SKM-1 treated with dmso at 0.1 percent for 144 hours (cell line): ENCODE data around the gene REN.

Experiments used
- DNase-seq: peaks from one replicate; lab custom pipeline; 2025; ENCODE audit not compliant: unreplicated experiment; lab: John Stamatoyannopoulos, UW

The REN gene

DNA sequence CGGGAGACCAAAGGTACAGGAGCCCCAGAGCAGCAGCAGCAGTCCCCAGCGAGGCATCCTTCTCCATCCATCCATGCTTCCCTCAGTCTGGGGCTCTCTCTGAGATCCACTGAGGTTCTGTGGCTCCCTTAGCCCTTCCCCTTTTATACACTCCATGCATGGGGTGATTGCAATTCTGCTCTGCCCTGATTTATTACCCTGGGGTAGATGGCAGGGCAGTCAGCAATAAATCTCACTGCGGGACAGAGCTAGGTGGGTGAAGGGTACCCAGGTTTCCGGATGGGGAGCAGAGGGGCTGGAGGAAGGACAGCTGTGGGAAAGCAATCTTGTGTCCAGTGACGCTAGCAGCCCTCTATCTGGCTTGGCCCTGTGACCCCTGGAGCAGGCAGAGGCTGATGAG lies at the start of gene REN:
REN (minus strand) TSS at position 119 of the 400 bp plus-strand sequence; CDS start at position 75, 44 bp downstream.
- no peak for DNase-seq

DNA sequence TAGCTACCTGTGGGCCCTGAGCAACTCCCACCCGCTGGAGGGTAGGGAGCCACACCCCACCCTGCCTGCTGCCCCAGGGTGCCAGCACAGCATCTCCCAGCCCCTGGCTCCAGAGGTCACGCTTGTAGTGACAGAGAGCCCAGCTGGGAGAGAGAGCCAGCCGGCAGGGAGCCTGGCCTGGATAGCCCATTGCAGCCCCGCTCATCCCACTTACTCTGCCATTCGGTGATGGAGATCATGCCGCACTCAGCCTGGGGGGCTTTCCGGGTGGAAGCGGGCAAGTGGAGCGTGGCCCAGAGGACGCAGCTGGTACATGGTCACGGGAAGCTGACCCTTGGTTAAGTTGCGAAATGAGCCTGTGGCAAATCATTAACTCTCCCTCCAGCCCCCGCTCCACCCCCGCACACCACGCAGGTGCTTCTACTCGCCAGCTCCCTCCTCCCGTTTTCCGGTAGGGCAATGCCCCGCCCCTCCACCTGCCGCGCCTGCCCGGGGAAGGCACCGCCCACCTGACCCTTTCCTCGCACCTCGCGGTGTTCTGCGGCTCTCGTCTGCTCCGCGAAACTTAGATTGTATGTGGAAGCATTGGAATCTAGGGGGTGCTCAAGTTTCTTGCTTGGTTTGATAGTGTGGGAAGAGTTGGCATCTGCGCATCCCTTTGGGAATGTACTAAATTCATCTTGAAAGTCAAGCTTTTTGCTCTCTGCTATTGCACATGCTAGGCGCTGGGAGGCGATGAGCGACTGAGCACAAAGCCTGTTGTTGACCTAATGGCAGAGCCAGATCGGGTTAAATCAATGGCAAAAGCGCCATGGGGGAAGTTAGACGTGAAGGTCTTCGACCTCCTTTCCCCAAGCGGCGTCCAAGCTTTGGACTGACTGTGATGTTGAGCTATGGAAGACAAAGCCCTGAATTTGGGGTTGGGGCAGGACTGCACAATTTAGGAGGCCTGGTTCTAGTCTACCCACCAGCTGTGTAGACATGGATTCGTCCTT lies 47.8 kb upstream of the REN start, which contains the start of gene GOLT1A:
GOLT1A (minus strand) TSS at position 321 of the 995 bp plus-strand sequence; CDS start at position 239, 82 bp downstream.
- DNase-seq: peak; percentile 63

DNA sequence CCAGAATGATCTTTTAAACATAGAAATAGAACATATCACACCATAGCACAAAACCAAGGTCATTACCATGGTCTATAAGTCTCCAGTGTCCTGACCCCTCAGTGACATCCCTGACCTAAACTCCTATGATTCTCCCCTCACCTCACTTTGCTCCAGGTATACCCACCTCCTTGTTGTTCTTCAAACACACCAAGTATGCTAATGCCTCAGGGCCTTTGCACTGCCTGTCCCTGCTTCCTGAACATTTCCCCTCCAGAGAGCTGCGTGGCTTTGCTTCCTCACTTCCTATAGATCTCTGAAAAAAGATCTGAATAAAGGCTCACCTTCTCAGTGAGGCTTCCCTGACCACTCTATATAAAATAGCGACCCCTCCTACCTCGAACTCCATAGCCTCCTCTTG lies 46.6 kb upstream of the REN start:
- DNase-seq: no peak

DNA sequence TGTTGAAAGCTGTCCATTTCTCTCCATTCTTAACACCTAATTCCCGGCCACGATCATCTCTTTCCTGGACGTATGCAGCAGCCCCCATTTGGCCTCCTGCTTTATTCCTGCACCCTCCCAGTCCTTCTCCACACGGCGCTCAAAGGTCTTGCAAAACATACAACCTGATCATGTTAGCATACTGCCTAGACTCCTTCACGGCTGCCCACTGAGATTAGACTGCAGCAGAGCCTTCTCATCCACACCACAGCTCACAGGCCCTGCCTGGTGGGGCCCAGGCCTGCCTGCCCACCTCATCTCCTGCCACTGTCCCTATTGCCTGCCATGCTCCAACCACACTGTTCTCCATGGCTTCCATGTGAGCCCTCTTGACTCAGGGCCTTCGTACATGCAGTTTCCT lies 44.9 kb upstream of the REN start:
- no peak for DNase-seq

DNA sequence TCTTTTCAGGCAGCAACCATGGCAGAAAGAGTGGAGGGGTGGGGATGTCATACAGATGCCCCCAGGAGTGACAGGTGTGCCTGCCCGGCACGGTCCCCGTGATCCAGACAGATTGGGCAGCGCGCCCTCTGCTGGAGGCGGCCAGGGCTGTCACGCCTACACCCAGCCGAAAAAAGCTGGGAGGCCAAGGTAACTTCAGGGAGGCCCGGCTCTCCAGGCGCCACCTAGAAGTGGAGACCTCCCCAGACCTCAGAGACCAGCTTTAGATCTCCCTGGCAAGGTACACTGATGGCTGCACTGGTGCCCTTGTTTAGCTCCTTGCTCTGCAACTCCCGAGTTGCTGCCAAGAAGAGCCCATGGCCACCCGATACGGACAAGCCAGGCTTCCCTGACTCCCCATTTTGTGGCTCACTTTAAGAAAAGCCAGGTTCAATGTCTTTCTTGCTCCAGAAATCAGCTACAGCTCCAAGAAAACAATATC lies 41.0 kb upstream of the REN start:
- DNase-seq: peak; percentile 41

DNA sequence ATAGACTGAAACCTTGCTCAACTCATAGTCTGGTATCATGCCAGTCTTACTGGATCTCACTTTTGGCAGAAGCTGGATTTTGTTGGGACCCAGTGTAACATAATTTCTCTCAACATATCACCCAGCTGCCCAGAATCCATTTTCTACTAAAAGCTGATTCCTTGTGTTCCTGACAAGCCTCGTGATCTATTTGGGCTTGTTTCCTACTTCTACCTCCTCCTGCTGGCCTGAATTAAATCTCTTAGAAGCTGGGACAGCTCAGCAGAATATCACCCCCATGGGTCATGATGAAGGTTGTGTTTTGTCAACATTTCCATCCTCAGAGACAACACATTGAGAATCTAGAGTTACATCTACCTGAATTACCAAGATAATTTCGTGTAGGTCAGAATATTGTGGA lies 40.0 kb upstream of the REN start:
- DNase-seq: no peak

DNA sequence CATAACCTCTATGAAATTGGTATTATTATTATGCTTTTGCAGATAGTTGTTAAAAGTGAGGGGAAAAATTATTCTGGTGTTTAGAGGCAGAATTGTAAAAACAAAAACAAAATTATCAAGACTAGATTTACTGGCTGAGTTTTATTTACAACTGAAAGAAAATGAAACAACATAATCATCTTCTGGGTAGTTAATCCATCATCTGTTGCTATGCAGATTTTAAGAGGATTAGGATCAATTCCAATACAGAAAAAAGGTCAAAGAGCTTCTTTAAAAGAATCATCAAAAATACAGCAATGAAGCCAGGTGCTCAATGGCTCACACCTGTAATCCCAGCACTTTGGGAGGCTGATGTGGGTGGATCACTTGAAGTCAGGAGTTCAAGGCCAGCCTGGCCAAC lies 39.3 kb upstream of the REN start:
- no peak for DNase-seq

DNA sequence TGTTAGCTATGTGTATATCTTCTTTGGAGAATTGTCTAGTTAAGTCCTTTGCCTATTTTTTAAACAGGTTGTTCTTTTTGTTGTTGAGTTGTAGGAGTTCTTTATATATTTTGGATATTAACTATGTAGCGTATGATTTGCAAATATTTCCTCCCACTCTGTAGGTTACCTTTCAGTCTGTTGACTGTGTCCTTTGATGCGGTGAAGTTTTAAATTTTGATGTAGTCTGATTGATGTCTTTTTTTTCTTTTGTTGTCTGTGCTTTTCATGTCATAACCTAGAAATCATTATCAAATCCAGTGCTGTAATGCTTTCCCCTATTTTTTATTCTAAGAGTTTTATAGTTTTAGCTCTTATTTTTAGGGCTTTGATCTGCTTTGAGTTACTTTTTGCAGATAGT lies 38.8 kb upstream of the REN start:
- DNase-seq: no peak

DNA sequence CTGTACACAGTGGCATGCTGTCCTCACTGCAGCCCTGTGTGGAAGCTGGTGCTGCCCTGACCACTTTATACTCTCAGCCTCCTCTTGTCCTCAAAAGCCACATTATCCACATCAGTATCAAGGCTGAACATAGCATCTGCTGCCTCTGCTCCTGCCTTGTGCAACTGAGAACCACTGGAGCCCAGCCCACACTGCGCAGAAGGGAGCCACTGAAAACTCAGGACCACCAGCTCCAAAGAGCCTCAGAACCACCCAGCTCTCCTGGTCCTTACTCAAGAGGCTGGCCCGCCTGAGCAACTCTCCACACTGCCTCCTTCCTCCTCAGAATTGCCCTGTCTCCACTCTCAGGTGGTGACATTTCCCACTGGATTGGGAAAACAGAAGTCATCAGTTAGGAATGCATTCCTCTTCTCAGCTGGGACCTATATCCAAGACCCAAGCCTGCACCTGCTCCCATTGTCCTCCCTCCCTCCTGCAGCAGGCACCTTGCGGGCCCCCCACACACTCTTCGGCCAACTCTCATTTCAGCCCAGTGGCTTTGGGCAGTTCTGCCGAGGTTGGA lies 37.1 kb upstream of the REN start:
- no peak for DNase-seq

DNA sequence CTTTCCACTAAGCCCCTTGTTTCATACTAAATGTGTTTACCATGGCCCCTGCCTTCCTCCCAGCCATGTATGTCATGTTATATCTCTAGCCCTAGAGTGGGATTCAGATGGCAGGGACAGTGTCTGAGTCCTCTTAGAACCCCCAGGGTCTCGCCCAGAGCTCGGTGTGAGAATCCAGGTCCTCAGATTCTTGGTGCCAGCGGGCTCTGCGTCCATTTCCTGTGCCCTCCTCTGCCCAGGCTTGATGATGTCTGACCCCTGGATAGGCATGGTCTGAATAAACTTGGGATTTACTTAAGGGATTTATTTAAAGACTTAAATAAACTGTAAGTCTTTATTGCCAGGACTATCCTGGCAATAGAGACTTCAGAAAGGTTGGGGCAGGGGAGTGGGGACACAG lies 36.3 kb upstream of the REN start:
- DNase-seq: no peak

DNA sequence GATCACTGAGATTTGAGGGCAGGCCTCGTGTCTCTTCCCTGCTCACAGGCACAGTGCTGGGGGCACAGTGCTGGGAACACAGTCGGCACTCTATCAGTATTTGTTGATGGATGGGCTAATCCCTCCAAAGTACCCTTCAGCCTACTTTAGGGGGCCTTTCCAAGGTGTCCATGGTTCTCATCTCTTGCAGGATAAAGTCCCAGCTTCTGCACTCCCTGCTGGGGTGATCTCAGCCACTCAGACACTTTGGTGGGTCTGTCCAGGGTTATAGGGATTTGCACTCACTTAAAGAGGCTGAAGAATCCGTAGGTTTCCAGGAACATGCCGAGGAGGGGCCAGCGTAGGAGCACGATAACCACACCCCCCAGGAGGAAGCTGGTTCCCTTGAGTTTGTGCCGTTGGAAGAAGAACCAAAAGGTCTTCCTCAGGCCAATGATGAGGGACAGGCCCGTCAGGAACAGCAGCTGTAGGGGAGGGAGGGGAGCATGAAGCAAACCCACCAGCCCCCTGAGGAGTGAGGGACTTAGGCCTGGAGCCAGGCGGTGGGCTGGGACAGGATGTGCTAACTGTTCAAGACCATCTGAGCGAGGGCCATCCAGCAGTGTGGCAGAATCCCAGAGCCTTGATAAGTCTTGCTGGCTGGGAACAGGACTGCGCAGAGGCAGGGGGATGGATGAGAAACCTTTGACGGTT lies 35.4 kb upstream of the REN start:
- no peak for DNase-seq

DNA sequence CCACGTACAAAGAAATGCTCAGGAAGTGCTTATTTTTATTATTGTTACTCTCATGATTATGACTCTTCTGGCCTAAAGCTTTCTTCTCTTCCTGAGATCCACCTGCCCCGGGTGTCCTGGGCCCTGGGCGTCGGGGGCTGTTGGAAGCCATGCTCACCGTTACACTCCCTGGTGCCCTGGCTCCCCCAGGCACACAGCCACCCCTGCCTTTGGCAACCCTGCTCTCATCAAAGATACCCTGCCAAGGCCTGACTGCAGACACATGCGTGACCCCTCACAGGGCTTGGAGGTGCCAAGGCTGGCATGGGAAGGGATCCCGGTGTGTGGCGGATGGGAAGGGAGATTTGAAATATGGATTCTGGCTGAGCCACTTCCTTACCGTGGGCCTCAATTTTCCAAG lies 33.4 kb upstream of the REN start:
- DNase-seq: no peak

DNA sequence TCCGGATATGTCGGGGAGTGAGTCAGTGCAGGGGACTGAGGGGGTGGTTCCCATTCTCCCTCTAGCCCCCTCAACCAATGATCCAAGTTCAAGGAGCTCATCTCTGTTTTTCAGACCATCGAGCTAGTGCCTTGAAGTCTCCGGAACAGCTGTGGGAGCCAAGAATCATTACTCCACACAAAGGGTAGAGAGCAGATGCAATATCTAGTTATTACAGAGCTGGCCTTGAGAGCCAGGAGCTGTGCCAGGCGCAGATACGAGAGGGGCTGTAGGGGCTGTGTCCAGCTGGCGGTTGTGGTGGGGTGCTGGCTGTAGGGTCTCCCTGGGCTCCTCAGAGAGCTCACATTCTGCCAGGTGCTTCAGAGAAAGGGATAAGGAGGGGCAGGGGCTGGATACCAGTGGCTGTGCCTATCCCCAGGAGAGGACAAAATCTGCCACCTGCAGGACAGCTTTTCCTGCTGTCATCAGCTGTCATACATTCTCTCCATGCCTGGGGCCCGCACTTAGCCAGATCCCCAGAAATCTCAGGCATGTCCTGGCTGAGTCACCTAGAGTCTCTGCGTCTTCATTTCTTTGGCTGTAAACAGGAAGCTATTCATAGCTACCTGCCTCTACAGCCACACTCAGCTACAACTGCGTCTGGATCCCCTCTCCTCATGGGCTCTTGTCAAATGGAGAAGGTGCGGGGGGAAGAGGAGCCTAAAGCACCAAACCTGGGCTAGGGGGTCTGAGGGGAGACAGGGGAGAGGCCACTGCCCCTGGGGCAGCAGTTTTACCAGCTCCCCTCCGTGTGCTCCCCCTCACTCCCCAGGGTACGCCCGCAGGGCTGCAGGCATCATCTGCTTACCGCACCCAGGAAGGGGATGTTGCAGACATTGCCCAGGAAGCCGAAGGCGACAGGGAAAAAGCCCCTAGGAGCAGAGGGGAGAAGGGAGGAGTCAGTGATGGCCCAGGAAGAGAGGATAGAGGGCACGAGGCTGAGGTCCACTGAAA lies 32.5 kb upstream of the REN start:
- no peak for DNase-seq

DNA sequence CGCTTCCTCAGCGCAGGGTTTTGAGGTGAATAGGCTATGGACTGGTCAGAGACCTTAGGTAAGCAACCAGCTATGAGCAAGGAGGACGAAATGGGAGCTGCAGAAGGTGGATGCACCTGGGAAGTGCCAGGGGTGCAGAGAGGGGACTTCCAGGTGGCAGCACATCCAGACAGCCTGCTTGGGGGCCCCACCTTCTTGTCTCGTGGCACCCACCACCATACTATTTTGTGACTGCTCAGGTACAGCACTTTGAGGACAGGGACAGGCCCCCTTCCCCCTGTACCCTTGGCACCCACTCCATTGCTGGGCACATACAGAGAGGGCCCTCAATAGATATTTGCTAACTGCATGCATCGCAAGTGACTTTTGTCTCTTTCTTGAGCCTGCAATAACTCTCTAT lies 30.9 kb upstream of the REN start:
- DNase-seq: no peak

DNA sequence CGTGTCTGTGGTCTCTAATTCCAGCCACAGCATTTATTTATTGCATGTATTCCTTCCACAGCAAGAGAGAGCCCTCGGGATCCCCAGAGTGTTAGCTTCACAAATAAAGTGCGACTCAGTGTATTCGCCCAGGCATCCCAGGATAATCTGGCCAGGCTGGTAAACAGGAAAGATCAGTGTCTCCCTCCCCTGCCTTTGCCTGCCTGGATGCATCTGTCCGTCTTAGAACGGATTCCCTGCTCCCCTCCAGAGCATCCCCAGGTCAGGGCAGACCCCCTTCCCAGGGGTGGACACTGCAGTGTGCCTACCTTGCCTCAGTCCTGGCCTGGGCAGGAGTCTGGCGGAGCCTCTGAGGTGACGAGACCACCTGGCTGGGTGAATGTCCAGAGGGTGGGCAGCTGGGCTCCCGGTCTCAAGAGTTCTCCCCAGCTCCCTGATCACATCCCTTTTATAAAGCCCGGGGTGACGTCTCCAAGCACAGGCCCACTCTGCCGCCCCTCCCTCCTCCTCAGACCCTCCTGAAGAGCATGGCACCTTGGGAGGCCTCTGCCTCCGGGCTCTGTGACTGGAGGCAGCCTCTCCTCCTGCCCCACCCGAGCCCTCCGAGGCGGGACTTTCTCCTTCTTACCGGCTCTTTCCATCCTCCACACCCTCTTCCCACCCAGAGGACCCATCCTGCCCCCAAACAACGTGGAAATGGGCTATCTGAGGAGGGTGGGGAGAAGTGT lies 30.1 kb upstream of the REN start, which contains the start of gene KISS1:
KISS1 (minus strand) TSS at position 424 of the 728 bp plus-strand sequence. CDS start 3,615 bp downstream, outside the sequence.
- no peak for DNase-seq

DNA sequence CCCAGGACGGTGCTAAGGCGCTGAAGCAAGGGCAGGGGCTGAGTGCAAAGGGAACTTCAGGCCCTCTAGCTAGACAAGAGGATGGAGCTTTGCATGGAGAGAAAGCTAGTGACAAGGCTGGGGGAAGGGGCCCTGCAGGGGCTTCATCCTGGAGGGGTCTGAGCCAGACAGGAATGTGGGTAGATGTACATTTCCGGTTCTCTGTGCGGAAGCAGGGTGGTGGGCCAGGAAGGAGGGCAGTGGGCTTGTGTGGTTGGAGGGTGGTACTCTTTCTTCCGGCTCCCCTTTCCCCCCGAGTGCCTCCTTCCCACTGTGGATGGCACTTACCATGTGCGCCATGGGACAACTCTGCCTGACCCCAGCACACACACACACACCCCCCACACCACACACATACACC lies 28.6 kb upstream of the REN start:
- DNase-seq: no peak

DNA sequence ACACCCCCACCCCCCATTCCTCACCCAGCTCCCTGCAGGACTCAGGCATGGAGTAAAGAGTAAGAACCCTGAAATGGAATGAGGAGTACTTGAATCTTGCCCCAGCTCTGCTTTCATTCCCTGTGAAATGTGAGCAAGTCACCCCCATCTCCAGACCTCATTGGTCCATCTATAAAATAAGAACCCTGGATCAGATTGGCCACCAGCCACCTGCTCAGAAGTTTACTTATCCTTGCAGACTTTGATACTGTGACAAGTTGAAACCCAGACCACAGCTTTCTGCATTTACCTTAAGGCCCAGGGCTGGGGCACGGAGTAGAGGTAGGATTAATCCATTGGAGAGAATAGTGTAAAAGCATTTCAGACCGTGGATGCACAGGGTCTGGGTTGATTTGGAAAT lies 27.9 kb upstream of the REN start:
- DNase-seq: no peak

DNA sequence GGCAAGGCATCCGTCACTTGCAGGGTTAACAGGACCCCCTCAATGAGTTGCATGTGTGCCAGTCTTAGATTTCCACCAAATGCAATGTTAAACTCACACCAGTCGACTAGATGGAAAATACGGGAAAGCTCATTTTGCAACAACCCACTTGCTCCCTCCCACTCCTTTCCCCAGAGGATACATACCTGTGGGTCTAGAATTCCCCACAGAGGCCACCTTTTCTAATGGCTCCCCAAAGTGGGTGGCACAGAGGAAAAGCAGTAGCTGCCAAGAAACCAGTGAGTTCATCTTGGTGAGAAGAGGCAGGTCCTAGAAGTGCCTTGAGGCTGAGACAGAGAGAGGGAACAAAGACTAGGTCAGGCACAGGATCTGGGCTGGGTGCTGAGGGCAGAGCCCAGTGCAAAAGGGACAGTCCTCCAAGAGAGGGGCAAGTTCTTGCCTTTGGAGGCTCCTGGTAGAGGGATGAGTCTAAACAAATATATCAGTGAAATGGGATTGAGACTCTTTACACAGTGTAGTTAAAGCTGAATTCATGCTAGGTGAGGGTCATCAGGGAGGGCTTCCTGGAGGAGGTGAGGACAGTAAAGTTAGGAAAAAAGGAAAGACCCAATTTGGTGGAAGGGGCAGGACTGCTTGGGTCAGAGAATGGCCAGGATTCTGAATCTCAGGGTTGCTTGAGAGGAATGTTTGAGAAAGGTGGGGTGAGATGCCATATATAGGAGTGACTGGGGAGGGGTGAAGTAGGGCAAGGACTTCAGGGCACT lies 26.6 kb upstream of the REN start:
- no peak for DNase-seq

DNA sequence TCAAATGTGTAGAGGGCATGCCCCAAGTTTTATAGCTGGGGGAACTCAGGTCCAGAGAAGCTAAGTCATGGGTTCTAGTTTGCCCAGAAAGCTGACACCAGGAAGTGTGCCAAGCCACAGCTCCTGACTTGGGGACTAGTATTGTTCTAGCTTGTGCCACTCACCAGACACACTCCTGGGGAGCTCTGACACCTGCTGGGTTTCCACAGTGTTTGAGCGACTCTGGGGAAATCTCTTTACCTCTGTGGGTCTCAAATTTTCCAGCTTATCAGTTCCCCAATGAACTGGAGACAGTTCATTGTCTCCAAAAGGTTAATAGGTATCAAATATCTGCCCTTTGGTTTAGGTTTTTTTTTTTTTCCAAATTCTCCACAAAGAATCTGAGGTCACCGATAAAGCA lies 25.9 kb upstream of the REN start:
- no peak for DNase-seq
